ENCODE data around the gene MAMDC2. TPM values are rescaled to one million over a fixed set of nuclear protein-coding genes. Genes with fewer than 3 reads are reported as not detected.

MAMDC2 gene
- total RNA-seq, 1 experiment from 2014 or later = 1.2 TPM

DNA sequence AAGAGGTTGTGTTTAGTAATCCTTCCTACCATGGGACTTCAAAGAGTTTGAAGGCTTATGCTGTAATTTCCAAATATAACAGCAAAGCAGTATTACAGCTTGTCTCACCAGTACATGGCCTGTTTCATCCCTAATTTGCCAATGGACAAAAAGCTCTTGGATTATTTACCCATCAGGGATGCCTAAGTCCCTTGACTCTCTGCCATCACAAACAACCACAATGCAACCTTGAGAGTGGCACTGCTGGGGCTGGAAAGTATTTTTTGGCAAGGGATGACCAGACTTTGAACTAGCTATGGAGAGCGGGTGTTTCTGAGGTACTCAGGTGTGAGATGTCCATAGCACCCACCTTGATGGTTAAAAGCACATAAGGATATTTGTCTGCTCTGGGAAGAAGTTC lies 9.1 kb downstream of the MAMDC2 start:
- no peak overlapping the region for H3K27ac ChIP-seq (ENCODE audit: low read depth, low read length)
- H3K79me2 ChIP-seq (ENCODE audit: insufficient read depth, low read length) = no peaks in the 10 kb centered on the region
- H3K36me3 ChIP-seq (ENCODE audit: control insufficient read depth in 1 of 2, insufficient read depth in 2 of 2, low read length in 2 of 2) = no peaks in the 10 kb centered on the region
- no peaks in the 10 kb centered on the region for H3K9me2 ChIP-seq (ENCODE audit: insufficient read depth)
- DNase-seq (ENCODE audit: low read depth, low spot score) = no peak
- ATAC-seq = no peak
- intact Hi-C loops (cut with micrococcal nuclease) = no loop called here
- no peak for TF ChIP-seq YY1 (IDR thresholded peaks at IDR 0.05; ENCODE audit: extremely low read depth, insufficient replicate concordance, low read depth, low read length)
- TF ChIP-seq, protein P1, sequence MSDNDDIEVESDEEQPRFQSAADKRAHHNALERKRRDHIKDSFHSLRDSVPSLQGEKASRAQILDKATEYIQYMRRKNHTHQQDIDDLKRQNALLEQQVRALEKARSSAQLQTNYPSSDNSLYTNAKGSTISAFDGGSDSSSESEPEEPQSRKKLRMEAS (IDR thresholded peaks at IDR 0.05) = no peak
- no peak for TF ChIP-seq CBX3 (IDR thresholded peaks at IDR 0.05; ENCODE audit: low read depth)
- TF ChIP-seq SP1 (IDR thresholded peaks at IDR 0.05; ENCODE audit: low read depth) = no peak
- TF ChIP-seq SRF (IDR thresholded peaks at IDR 0.05; ENCODE audit: low read depth) = no peak
- TF ChIP-seq ZNF274 (IDR thresholded peaks at IDR 0.05; ENCODE audit: low read depth, low read length) = no peak
- TF ChIP-seq CEBPB (IDR thresholded peaks at IDR 0.05; ENCODE audit: low read depth) = no peak
- TF ChIP-seq RAD21 (IDR thresholded peaks at IDR 0.05; ENCODE audit: low read depth) = no peak
- TF ChIP-seq POLR2AphosphoS5 (IDR thresholded peaks at IDR 0.05; ENCODE audit: low read depth, low read length) = no peak
- TF ChIP-seq ZFX (IDR thresholded peaks at IDR 0.05) = no peak
- no peak for TF ChIP-seq POLR2A (IDR thresholded peaks at IDR 0.05; ENCODE audit: borderline replicate concordance, extremely low read depth, insufficient read depth, insufficient read length)
- no peak for TF ChIP-seq TCF7L2 (IDR thresholded peaks at IDR 0.05; ENCODE audit: borderline replicate concordance, extremely low read depth, insufficient read depth, insufficient read length)
- TF ChIP-seq, protein P2, sequence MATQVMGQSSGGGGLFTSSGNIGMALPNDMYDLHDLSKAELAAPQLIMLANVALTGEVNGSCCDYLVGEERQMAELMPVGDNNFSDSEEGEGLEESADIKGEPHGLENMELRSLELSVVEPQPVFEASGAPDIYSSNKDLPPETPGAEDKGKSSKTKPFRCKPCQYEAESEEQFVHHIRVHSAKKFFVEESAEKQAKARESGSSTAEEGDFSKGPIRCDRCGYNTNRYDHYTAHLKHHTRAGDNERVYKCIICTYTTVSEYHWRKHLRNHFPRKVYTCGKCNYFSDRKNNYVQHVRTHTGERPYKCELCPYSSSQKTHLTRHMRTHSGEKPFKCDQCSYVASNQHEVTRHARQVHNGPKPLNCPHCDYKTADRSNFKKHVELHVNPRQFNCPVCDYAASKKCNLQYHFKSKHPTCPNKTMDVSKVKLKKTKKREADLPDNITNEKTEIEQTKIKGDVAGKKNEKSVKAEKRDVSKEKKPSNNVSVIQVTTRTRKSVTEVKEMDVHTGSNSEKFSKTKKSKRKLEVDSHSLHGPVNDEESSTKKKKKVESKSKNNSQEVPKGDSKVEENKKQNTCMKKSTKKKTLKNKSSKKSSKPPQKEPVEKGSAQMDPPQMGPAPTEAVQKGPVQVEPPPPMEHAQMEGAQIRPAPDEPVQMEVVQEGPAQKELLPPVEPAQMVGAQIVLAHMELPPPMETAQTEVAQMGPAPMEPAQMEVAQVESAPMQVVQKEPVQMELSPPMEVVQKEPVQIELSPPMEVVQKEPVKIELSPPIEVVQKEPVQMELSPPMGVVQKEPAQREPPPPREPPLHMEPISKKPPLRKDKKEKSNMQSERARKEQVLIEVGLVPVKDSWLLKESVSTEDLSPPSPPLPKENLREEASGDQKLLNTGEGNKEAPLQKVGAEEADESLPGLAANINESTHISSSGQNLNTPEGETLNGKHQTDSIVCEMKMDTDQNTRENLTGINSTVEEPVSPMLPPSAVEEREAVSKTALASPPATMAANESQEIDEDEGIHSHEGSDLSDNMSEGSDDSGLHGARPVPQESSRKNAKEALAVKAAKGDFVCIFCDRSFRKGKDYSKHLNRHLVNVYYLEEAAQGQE (IDR thresholded peaks at IDR 0.05; ENCODE audit: low read depth) = no peak
- no peak for TF ChIP-seq EGR1 (IDR thresholded peaks at IDR 0.05; ENCODE audit: low read depth)
- TF ChIP-seq EZH2phosphoT487 (IDR thresholded peaks at IDR 0.05; ENCODE audit: borderline replicate concordance) = no peak
- TF ChIP-seq EZH2 (IDR thresholded peaks at IDR 0.05) = no peak
- no peak for TF ChIP-seq JUND (IDR thresholded peaks at IDR 0.05)
- TF ChIP-seq, protein P3, sequence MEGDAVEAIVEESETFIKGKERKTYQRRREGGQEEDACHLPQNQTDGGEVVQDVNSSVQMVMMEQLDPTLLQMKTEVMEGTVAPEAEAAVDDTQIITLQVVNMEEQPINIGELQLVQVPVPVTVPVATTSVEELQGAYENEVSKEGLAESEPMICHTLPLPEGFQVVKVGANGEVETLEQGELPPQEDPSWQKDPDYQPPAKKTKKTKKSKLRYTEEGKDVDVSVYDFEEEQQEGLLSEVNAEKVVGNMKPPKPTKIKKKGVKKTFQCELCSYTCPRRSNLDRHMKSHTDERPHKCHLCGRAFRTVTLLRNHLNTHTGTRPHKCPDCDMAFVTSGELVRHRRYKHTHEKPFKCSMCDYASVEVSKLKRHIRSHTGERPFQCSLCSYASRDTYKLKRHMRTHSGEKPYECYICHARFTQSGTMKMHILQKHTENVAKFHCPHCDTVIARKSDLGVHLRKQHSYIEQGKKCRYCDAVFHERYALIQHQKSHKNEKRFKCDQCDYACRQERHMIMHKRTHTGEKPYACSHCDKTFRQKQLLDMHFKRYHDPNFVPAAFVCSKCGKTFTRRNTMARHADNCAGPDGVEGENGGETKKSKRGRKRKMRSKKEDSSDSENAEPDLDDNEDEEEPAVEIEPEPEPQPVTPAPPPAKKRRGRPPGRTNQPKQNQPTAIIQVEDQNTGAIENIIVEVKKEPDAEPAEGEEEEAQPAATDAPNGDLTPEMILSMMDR (IDR thresholded peaks at IDR 0.05 in 2 of 3, conservative IDR thresholded peaks at IDR 0.05 in 1 of 3; ENCODE audit: borderline replicate concordance in 1 of 3, insufficient read depth in 1 of 3, low read depth in 2 of 3, low read length in 2 of 3) = no peak
- BruUV-seq (replicated peaks) = no TSS peak
- no peaks in the 10 kb centered on the region for H4K20me1 ChIP-seq (ENCODE audit: insufficient read depth)
- no peaks in the 10 kb centered on the region for H3K27me3 ChIP-seq (ENCODE audit: insufficient read depth, low read length)
- no peak overlapping the region for H3K9ac ChIP-seq (ENCODE audit: low read length)
- no peak overlapping the region for H2AFZ ChIP-seq (ENCODE audit: low read depth, low read length, poor library complexity, severe bottlenecking)
- ChIA-PET RAD21 (ENCODE audit: low non-redundant PET in 1 of 2, low total read pairs in 2 of 2, uncharacterized antibody in 2 of 2, unreplicated experiment in 2 of 2) (no interaction called here), CTCF (interaction anchor here (2.2 kb wide), 1 partner anchor 60 kb away, joined by 7 read pairs; no protein-coding TSS in a partner anchor), POLR2A (no interaction called here)
- peaks cover 39 to 47% of the 10 kb centered on the region in 2 experiments for H3K4me1 ChIP-seq (ENCODE audit: control insufficient read depth in 1 of 2, insufficient read depth in 2 of 2, low read length in 2 of 2)
- H3K4me3 ChIP-seq (replicated peaks in 1 of 2; ENCODE audit: low read depth in 1 of 2, low read length in 2 of 2) = no peak overlapping the region
- H3K4me2 ChIP-seq (ENCODE audit: low read length) = no peak overlapping the region
- H3K9me3 ChIP-seq (ENCODE audit: control insufficient read depth in 1 of 2, insufficient read depth in 1 of 2, low read depth in 1 of 2, low read length in 2 of 2) = no peaks in the 10 kb centered on the region

Data from HCT116 (cell line).